ENCODE measurements around the gene ZNF253. TPM values are rescaled to one million over a fixed set of nuclear protein-coding genes. Genes with fewer than 3 reads are reported as not detected.

The ZNF253 gene
- total and polyA plus RNA-seq, 10 of the 15 experiments (the other 5 are each of a cell fraction or from before 2014, with no cell fraction given): 2.6 to 8.9 (median 5.2) TPM

GRCh38 chr19:19821366-19821951, 44.2 kb upstream of the ZNF253 start, which contains the start of gene ZNF506:
Gene ZNF506, minus strand, starts transcription at chr19:19821750. Its CDS starts 147 bp downstream, at chr19:19821603.
- H4K20me1 ChIP-seq (ENCODE audit: control insufficient read depth, insufficient read depth): no peaks in the 10 kb centered on the region
- no peaks in the 10 kb centered on the region for H3K36me3 ChIP-seq (ENCODE audit: control insufficient read depth in 2 of 2, insufficient read depth in 2 of 2, low read length in 1 of 2)
- 1% methylated on average over 28 of the region's 28 CpGs for WGBS (ENCODE audit: insufficient coverage, insufficient replicate concordance, low lambda C conversion rate, missing lambda C conversion rate)
- intact Hi-C loops (cut with micrococcal nuclease; ENCODE audit: unreplicated experiment): loop anchor here (5.0 kb wide), 3 partner anchors 46 to 159 kb away; partner anchors contain the start of genes ATP13A1, ZNF253 and ZNF93
- DNase-seq (ENCODE audit: low read depth, low spot score): peak; percentile 70
- ChIA-PET POLR2A (interaction anchor here (0.5 to 2.2 kb wide), 7 partner anchors 23 to 154 kb away, joined by 3 to 10 read pairs (median 4); partner anchors contain the start of genes ZNF253 and ZNF93), SMC1A (ENCODE audit: uncharacterized antibody, unreplicated experiment) (interaction anchor here (0.7 to 2.8 kb wide), 13 partner anchors 13 to 160 kb away, joined by 3 to 13 read pairs (median 3); partner anchors contain the start of genes ZNF253 and ZNF93), RAD21 (ENCODE audit: unreplicated experiment) (interaction anchor here (0.8 to 2.1 kb wide), 8 partner anchors 9 to 159 kb away, joined by 3 to 14 read pairs (median 5); partner anchors contain the start of genes ZNF101 and ZNF253), CTCF (interaction anchor here (1.0 to 1.7 kb wide), 7 partner anchors 16 to 157 kb away, joined by 3 to 6 read pairs (median 3); partner anchors contain the start of gene ZNF253)
- peak within 1 kb of the TSS; percentile 64 for H3K4me2 ChIP-seq (ENCODE audit: control insufficient read depth, insufficient read depth)
- H3K9me3 ChIP-seq (replicated peaks; ENCODE audit: control insufficient read depth, insufficient read depth, low read length): peaks cover 35% of the 10 kb centered on the region
- H3K27ac ChIP-seq (ENCODE audit: control insufficient read depth, insufficient read depth): peak within 1 kb of the TSS; percentile 96
- H2AFZ ChIP-seq (ENCODE audit: control insufficient read depth, low read depth, low read length): peak within 1 kb of the TSS; percentile 94
- peaks cover 14% of the 10 kb centered on the region for H3K79me2 ChIP-seq (ENCODE audit: control insufficient read depth, insufficient read depth, low read length)
- BruUV-seq (replicated peaks): TSS peak; percentile 80
- peak within 1 kb of the TSS; percentile 90 for H3K4me3 ChIP-seq
- in situ Hi-C loops (cut with MboI): no loop called here
- ATAC-seq: peak; percentile 96
- H3K27me3 ChIP-seq (replicated peaks in 1 of 2; ENCODE audit: control insufficient read depth in 2 of 2, insufficient read depth in 2 of 2, low read length in 1 of 2): no peaks in the 10 kb centered on the region
- peaks cover 2% of the 10 kb centered on the region; the same call in 1 of the 2 replicates for H3K4me1 ChIP-seq (ENCODE audit: control insufficient read depth, insufficient read depth, low read length)
- peak within 1 kb of the TSS; percentile 82 for H3K9ac ChIP-seq (ENCODE audit: control insufficient read depth, insufficient read depth, low read length)
- FAIRE-seq: peak; percentile 80
- TF ChIP-seq JUND (IDR thresholded peaks at IDR 0.05; ENCODE audit: low read depth, low read length) (no peak), NFXL1 (IDR thresholded peaks at IDR 0.05; ENCODE audit: borderline replicate concordance) (no peak), LARP7 (IDR thresholded peaks at IDR 0.05) (peak; percentile 68; the same call in 1 of the 2 replicates), HCFC1 (IDR thresholded peaks at IDR 0.05; ENCODE audit: low read length) (peak; percentile 38; the same call in 1 of the 2 replicates), SP1 (IDR thresholded peaks at IDR 0.05; ENCODE audit: low read depth, low read length) (peak; percentile 93), MXI1 (IDR thresholded peaks at IDR 0.05; ENCODE audit: low read depth, low read length) (0 out of 2 replicates have a peak, but pooled peaks have one; percentile 19), ATF7 (IDR thresholded peaks at IDR 0.05; ENCODE audit: low read depth) (peak; percentile 44; the same call in 1 of the 2 replicates), FOS (IDR thresholded peaks at IDR 0.05; ENCODE audit: borderline replicate concordance, extremely low read depth, insufficient read length) (peak; percentile 62), E2F8 (IDR thresholded peaks at IDR 0.05; ENCODE audit: low read depth, partially characterized antibody) (no peak), ZBTB40 (IDR thresholded peaks at IDR 0.05; ENCODE audit: borderline replicate concordance) (peak; percentile 80), ELK1 (IDR thresholded peaks at IDR 0.05; ENCODE audit: low read depth, low read length) (0 out of 2 replicates have a peak, but pooled peaks have one; percentile 19), CREM (IDR thresholded peaks at IDR 0.05; ENCODE audit: low read depth) (peak; percentile 64; the same call in 1 of the 2 replicates), IRF5 (IDR thresholded peaks at IDR 0.05; ENCODE audit: borderline replicate concordance) (no peak)
